KG1 (cell line): ENCODE measurements around the gene BPIFB4.

Experiments
- DNase-seq: peaks from one replicate; lab custom pipeline; 2025; lab: John Stamatoyannopoulos, UW

BPIFB4 gene

GRCh38 chr20:33062105-33062824, 17.2 kb upstream of the BPIFB4 start:
- no peak for DNase-seq

GRCh38 chr20:33062825-33063149, 16.7 kb upstream of the BPIFB4 start:
- DNase-seq: no peak

- no peak for DNase-seq
Observed at GRCh38 chr20:33063271-33063670, 16.2 kb upstream of the BPIFB4 start.

GRCh38 chr20:33064572-33065287, 14.7 kb upstream of the BPIFB4 start:
- no peak for DNase-seq

GRCh38 chr20:33065785-33066184, 13.7 kb upstream of the BPIFB4 start:
- DNase-seq: no peak

GRCh38 chr20:33067806-33068205, 11.6 kb upstream of the BPIFB4 start:
- DNase-seq: no peak

GRCh38 chr20:33068251-33068939, 11.0 kb upstream of the BPIFB4 start:
- DNase-seq: no peak

GRCh38 chr20:33069673-33070072, 9.8 kb upstream of the BPIFB4 start:
- DNase-seq: no peak

- no peak for DNase-seq
Observed at GRCh38 chr20:33070111-33071053, 9.1 kb upstream of the BPIFB4 start.

- DNase-seq: no peak
Observed at GRCh38 chr20:33071198-33071597, 8.2 kb upstream of the BPIFB4 start.

- DNase-seq: no peak
Observed at GRCh38 chr20:33072362-33072761, 7.1 kb upstream of the BPIFB4 start.

GRCh38 chr20:33072813-33073212, 6.6 kb upstream of the BPIFB4 start:
- no peak for DNase-seq

GRCh38 chr20:33074675-33075074, 4.8 kb upstream of the BPIFB4 start:
- no peak for DNase-seq

GRCh38 chr20:33075281-33075680, 4.2 kb upstream of the BPIFB4 start:
- no peak for DNase-seq

- DNase-seq: no peak
Observed at GRCh38 chr20:33076662-33077372, 2.6 kb upstream of the BPIFB4 start.

- DNase-seq: no peak
Observed at GRCh38 chr20:33081411-33082154, 2.1 kb downstream of the BPIFB4 start.

GRCh38 chr20:33082546-33082945, 3.1 kb downstream of the BPIFB4 start:
- DNase-seq: no peak

- DNase-seq: no peak
Observed at GRCh38 chr20:33083544-33084340, 4.3 kb downstream of the BPIFB4 start.

GRCh38 chr20:33084722-33085121, 5.3 kb downstream of the BPIFB4 start:
- no peak for DNase-seq
